ENCODE results near the gene SMAD5.

SMAD5 gene

DNA sequence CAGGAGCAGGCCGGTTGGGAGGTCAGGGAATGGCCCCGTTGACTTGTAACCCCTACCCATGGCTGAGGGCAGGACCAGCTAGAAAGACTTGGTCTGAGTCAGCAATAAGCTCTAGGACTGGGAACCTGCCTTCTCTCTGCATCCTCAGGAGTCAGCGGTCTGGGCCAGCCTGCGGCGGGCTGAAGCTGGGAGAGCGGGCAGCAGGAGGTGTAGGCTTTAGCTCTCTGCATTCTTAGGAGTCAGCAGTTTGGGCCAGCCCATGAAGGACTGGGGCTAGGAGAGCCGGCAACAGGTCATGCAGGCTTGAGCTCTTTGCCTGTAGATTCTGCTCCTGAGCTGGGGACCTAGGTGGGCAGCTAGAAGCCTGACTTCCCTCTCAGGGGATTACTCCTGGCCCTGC, 66.8 kb downstream of the SMAD5 start:
- no peak for DNase-seq

DNA sequence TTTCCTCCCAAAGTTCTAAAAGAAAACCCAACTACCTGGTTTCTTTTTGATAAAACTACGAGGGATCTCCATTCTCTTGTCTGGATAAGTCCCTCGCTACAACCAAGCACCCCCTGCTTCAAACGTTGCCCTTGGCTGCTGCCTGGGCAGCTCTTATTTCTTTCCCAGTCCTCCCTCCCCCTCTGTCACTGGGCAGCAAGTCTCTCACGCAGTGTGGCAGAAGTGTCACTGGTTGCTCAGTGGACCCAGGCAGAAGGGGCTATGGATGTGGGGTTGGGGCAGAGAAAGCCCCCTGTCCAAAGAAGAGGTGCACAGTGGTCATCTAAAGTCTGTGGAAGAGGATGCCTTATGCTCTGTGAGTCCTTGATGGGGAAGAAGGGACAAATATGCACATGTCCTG, 67.5 kb downstream of the SMAD5 start:
- DNase-seq, result no peak

DNA sequence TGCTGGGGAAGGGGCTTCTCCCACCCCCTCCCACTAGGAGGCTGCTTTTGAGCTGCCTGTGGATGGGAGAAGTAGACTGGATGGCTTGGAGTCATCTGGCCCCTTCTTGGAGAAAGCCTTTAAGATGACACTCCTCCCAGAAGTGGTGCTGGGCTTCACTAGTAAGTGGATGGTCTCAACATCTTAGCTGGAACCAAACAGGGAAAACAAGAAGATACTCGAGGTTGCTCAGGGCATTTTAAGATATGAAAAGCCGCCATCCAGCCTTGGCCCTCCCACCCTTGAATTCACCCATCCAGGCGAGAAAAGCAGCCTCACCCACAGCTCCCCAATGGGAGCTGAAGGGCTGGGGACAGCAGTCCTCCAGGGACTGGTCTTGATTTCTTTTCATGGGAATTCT, 68.1 kb downstream of the SMAD5 start:
- DNase-seq, result no peak

DNA sequence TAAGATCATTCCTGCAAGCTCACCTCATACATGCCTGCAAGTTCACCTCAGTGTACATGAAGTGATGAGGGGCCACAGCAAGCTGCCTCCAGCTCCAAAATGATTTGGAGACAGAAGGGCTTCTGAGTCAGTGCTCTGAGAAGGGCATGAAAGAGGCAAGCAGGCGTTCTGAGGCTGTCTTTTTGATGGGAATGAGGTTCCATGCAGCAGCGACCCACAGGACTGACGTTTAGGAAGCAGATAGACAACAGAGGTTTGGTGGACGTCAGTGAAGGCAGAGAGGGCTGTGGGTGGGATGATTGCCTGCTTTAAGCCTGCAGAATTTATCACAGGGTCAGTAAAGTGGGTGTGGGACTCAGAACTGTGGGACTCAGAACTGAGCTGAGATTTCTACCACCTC, 69.2 kb downstream of the SMAD5 start:
- DNase-seq, result no peak

DNA sequence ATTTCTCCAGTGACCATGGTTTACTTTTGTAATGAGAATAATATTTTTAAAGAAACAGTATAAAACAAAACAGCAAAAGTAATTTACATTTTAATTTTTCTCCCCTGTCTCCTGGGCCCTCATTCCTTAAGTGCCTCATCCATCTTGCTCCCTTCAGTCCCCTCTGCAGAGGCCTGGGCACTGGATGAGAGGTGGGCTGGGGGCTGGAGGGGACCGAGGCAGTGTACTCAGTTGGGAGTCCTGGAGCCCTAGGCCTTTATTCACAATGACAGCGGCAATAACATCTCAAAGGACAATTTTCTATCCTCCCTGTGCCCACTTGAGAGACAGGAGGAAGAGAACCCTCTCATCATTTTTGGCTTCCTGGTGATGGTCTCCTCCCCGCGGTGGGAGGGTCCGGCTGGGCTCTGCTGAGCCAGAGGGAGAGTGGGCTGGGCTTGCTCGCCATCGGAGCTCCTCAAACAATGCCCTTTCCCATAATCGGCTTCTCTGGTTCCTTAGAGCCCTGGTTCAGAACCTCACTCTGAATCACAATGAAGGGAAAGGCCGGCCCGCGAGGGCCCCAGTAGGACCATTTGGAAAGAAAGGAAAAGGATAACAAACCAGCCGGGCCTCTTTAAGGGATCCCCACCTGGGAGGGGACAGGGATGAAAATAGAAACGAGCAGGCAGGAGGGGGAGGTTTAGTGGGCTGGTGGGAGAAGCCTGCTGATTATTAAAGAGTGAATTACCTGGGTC, 70.0 kb downstream of the SMAD5 start:
- no peak for DNase-seq

DNA sequence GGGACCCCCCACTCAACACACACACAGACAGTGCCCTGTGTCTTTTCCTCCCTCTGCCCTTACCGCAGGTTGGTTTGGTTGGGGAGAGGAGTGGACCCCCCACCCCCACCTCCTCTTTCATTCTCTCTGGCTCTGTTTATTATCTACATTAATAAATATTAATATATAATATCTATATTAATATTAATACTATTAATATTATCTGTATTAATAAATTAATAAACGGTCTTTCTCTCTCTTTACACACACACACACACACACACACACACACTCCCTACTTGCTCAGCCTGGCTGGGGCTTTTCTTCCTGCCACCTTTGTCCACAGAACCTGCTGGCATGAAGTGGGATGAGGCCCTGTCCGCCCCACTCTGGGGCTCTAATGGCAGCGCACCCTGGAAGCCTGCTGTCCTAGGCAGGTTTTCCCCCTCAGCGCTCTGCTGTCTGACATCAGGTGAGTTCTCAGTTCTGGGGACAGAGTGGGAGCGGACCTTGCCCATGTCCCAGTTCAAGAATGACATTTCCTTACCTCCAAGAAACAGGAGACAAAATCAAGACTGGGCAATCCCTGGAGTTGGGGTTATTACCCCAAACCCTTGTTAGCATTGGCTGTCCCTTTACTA, 70.8 kb downstream of the SMAD5 start:
- no peak for DNase-seq

DNA sequence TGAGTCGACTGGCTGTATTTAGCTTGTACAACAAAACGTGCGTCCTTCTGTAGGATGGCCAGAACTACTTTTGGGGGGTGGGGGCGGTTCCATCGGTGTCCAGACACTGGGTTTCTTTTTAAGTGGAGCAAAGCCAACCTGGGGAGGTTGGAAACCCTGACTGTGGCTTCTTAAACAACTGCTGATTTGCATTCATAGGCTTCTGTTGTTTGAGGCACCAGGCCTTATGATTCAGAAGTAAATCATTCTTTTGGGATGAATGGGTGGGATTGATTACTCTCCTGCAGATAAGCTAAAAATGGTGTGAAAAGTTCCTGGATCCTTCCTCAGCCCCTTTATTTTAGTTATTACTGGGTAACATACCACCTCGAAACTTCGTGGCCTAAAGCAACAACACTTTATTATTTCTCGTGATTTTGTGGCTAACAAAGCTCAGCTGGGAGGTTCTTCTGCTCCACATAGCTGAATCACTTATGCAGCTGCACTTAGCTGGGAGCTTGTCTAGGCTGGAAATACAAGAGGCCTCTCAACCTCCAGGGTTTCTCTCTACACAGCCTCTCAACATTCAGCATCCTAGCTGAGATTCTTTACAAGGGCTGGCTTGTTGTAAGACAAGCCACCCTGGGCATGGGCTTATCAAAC, 72.5 kb downstream of the SMAD5 start:
- no peak for DNase-seq

DNA sequence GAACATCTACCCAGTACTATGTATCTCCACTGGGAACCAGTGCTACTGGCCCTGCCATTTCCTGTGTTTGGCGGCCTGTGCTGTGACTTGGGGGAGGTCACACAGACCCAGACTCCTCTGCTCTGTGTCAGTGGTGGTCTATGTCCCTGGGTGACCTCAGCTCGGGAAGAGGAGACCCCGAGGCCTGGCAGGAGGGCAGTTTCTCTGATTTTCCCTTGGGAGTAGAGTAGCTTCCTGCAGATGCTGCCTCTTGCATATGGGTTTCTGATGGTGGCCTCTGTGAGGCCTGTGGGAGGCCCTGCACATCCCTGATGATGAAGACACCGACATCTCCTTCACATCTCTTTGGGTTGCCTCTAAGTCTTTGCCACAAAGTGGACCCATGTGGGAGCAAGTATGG, 73.3 kb downstream of the SMAD5 start:
- no peak for DNase-seq

DNA sequence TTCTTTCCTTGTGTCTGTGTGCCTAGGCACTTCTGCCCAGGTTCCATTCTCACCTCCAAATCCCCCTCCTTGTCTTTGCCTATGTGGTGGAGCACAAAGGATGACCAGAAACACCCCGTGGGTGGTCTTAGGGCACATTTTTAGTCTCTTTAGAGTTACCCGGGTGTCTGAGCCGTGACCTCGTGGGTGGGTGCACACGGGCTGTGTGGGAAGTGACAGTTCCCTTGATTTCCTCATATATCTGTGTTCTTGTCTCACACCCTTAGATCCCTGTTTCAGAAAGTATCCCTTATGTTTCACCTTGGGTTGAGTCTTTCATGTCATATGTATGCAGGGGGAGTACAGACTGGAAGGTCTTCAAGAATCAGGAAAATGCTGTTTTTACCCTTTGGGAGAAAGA, 73.7 kb downstream of the SMAD5 start:
- no peak for DNase-seq

DNA sequence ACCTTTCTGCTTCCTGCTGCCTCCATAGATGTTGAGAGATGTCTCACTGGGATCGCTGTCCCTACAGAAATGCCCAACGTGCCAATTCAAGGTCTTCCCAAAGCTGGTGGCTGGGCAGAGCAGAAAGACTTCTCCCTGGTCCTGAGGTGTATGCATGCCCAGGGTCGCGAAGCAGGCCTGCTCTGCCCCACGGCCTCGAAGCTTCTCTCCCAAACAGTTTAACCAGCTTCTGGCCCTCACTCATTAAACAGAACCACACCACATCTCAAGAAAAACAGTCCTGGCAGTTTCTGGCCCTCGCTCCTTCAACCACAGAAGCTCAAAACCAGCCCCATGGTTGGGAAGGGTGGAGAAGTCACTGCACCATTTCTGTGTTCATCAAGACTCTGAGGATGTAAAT, 75.0 kb downstream of the SMAD5 start:
- DNase-seq, result no peak

DNA sequence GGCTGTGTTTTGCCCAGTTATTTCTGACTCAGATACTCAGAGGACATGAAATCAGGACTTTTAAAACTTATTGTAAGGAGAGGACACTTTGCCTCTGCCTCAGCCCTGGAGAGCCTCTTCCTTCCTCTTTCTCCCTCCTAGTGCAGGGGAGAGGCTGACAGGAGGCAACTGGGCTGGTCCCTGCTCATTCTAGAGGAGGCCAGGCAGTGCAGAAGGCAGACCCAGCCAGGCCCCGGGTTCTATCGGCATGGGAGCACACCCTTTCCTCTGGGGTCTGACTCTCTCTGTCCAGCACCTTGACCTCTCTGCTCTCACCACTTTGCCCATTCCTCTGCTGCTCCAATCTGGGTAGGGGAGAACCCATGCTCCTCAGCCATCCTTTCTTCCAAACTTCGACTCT, 76.3 kb downstream of the SMAD5 start:
- no peak for DNase-seq

DNA sequence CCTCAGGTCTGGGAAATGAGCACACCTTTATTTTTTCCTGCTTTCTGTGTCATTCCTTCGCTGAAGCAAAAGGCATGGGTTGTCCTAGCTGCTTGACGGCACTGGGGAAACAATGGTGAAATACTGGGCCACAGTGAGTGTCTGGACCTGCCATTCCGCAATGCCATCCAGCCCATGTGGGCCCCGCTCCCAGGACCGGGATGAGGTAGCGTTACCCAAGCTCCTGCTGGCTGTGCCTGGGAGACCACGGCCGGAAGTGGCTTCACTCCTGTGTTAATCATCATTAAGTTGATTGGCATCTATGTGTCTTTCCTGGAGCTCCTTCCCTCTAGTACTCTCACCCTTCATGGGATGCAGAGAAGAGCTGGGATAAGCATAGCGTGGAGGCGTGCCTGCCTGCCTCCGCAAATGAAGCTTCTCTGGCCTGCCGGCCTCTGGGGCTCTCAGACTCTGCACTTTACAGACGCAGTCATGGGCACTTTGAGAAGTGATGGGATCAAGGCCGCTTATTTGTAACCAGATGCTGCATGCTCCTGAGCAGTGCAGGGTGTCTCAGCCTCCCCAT, 76.8 kb downstream of the SMAD5 start:
- no peak for DNase-seq

DNA sequence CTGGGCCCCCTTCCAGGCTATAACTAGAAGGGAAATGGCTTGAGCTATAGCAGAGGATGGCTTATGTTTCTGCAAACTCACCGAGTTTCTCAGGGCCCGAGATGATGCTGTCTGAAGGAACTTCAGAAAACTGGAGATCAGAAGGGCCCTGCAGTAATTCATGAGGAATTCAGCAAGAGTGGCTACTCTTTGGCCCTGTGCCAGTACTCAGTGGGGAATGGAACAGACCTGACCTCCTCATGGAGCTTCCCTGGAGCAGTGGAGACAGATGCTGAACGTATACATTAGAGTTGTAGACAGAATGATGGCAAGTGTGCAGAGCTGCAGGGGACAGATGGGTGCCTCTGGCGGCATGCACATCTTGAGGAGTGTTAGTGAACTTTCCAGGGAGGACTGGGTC, 77.6 kb downstream of the SMAD5 start:
- DNase-seq, result no peak

DNA sequence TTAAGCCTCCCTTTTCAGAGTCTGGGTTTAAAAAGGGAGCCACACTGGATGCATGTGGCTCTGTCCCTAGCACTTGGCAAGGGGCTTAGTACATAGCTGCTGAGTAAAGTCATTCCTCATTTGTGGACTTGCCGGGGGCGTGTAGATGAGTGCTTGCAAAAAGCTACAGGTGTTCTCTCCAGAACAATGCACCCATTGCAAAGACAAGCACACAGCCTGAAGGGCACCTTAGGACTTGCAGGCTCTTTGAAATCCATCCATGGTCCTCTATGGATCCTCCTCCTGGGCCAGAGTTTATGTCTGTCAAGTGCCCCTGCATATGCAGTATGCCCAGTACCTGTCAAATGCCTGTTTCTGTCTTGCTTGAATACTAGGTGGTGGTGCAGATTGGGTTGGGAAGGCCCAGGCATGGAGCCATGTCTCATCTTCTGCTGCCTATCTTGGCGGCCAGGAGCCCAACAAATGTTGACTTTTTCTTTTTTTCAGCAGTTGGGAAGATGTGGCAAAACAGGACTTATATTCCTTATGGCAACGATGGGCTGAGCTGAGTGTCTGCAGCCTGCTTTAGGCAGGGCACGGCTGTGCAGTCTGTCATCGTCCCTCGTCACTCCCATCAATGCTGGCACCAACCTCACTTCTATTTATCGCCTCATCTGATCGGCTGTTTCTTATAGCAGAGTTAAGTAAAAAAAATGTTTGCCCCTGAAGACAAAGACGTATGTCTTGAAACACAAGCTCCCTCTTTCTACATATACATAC, 78.8 kb downstream of the SMAD5 start:
- no peak for DNase-seq

DNA sequence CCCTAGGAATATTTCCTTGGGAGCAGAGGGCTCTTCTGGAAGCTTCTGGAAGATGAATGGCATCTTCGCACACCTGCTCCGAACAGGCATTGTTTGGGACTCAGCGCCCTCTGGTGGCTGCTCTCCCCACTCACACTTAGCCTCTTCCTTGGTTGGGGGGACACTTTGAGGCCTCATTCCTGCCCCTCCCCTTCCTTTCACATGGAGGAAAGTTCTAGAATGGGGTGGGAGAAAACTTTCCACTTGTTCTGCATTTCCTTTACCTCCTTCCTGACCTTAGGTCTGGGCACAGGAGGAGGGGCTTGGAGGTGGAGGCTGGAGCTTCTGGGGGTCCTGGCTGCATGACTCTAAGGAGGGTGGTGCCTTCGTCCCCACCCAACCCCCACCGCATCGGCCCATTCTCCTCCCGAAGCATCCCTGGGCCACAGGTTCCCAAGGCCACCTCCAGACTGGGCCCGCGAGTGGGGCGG, 79.6 kb downstream of the SMAD5 start:
- no peak for DNase-seq

DNA sequence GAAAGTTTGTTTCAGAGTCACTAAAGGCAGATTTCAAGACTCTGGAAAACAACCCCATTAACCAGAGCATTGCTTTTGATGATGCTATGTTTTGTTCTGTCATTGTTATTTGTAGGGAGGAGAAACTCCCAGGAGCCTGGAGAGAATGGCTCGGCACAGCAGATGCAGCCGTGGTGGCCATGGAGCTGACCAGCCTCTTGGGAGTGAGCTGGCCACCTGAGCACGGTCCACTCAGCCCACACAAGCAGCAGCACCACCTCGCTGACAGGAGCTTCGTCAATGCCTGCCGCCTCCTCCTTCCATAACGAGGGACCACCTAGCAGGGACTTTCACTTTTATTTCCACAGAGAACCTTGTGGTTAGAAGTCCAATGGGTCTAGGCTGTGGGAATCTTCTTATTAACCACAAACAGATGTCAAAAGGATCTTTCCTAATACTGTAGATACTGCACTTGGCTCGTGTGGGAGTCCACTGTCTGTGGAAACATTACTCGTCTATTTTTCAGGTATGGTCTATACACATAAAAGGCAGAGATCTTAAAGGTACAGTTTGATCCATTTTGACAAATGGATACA, 81.4 kb downstream of the SMAD5 start:
- no peak for DNase-seq

DNA sequence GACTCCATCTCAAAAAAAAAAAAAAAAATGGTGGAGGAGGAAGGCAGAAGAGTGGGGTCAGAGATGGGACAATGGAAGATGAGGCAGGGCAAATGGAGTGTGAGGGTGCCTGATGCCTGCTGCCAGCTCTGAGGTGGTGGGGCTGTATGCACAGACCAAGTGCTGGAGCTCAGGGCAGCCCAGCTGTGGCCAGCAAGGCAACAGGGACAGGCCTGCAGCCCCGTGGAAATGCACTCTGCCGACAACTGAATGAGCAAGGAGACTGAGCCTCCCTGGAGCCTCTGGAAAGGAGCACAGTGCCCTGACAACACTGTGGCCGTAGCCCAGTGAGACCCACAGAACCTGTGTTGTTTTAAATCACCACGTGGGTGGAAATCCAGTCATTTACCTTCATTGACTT, 83.2 kb downstream of the SMAD5 start:
- DNase-seq, result no peak

DNA sequence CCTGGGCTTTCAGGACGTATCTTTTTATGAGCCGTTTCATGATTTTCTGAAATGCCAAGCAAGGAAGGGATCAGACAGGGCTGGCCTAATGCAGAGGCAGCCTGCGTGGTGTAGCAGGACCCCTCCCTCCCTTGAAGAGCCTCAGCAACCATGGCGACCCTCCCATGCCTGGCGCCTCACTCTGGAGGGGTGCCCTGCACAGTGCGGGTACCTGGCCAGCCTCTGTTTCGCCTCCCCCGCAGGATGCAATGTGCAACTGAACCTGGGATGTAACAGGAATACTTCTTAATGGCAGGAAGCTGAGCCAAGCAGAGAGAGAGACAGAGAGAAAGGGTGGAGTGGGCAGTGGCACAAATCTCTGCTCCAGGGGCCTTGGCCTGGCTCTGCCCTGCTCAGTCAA, 83.6 kb downstream of the SMAD5 start:
- no peak for DNase-seq

DNA sequence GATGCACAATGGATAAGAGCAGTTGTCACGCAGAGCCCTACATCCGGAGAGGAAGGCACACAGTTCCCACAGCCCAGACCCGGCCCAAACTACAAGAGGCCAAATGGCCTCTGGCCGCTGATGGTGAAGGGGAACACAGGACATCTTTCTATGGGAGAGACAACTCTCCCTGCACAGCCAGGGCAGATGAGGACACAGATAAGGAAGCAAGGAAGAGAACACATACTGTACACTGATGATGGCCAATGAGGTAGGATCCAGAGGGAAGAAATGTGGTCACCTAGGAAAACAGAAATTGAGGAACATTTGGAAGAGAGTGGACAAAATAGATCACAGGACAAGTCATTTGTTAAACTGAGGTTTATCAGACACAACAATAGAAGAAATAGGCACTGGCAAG, 88.7 kb downstream of the SMAD5 start:
- DNase-seq, result no peak

DNA sequence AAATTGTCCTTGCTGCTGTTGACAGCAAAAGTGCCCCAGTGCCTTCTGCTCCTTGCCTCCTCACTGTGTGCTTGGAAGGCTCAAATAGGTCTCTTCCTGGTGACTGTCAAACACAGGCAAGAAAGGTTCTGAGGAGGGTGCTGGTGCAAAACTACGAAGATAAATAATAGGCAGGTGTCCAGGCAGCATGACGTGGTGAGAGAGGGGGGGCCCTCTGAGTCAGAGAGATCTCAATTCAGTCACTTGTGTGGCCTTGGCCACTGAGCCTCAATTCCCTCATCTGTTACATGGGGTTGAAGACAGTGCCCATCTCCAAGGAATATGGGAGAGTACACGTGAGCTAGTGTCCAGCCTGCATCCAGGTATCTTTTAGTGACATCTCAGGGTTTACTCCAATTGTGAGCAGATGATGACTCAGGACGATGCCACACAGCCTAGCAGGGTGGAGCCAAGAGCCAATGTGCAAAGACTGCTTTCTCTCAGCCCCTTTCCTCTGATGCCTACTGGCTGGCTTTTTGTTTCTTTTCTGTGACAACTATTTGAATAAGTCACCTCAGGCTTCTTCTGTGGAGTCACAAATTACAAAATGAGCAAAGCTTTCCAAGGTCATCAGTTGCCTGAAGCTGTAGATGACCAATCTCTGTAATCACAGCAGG, 90.1 kb downstream of the SMAD5 start:
- DNase-seq, result no peak

DNA sequence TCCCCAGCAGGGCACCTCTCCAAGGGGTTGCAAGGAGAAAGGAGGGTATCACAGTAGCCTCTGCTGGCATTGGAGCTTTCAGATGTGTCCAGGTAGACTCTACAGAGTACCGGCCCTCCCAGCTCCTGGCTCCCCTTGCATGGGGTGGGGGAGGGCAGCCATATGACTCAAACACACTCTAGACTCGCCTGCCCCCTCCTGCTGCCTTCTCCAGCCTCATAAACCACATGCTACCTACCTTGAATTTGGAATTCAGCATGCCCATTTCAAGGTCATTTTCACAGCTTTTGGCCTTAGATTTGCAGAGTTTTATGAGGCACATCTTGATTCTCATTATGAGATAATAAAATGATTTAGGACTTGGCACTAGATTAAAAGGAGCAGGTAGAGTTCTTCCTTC, 93.2 kb downstream of the SMAD5 start:
- no peak for DNase-seq

DNA sequence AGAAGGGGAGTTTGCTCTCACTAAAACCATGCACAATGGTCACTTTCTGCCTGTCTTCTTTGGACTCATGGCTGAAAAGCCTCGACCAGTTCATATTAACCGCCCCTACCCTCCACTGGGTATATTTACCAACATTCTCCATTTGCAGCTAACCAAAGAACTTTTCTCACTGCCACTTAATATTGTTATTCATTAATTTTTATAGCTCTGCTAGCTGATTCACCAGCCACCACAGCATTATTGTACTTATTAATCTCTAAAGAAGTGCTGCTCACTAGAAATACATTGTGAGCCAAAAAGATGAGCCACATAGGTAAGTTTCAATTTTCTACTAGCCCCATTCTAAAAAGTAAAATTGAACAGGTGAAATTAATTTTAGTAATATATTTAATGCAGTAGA, 93.8 kb downstream of the SMAD5 start:
- no peak for DNase-seq

Data from DMS79 (cell line).